ENCODE results near the gene UGT3A2.

UGT3A2 gene

DNA sequence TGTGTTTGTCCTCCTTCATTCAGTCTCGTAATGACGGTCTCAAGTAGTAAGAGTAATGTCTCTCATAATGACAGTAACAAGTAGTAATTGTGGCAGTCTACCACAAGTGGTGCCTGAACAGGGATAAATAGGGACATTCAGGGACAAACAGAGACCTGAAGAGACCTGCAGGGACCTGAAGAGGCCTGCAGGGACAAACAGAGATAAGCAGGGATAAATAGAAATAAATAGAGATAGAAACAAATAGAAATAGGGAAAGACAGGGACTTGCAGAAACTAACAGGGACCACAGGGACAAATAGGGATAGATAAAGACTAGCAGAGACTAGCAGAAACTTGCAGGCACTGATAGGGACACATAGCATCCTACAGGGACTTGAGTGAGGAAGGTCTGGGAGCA is 7.9 kb downstream of the UGT3A2 start:
- Mint-ChIP-seq H3K4me3 (no peak overlapping the region), H3K27ac (no peak overlapping the region), H3K27me3 (ENCODE audit: low read depth) (no peaks in the 10 kb centered on the region), H3K4me1 (no peaks in the 10 kb centered on the region), H3K9me3 (no peaks in the 10 kb centered on the region), H3K36me3 (ENCODE audit: low read depth) (no peaks in the 10 kb centered on the region)
- TF ChIP-seq, protein P1, sequence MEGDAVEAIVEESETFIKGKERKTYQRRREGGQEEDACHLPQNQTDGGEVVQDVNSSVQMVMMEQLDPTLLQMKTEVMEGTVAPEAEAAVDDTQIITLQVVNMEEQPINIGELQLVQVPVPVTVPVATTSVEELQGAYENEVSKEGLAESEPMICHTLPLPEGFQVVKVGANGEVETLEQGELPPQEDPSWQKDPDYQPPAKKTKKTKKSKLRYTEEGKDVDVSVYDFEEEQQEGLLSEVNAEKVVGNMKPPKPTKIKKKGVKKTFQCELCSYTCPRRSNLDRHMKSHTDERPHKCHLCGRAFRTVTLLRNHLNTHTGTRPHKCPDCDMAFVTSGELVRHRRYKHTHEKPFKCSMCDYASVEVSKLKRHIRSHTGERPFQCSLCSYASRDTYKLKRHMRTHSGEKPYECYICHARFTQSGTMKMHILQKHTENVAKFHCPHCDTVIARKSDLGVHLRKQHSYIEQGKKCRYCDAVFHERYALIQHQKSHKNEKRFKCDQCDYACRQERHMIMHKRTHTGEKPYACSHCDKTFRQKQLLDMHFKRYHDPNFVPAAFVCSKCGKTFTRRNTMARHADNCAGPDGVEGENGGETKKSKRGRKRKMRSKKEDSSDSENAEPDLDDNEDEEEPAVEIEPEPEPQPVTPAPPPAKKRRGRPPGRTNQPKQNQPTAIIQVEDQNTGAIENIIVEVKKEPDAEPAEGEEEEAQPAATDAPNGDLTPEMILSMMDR (IDR thresholded peaks at IDR 0.05; ENCODE audit: unreplicated experiment in 3 of 3): no peak

- Mint-ChIP-seq H3K4me3 (no peak overlapping the region), H3K27ac (no peak overlapping the region), H3K36me3 (ENCODE audit: low read depth) (no peaks in the 10 kb centered on the region), H3K4me1 (no peaks in the 10 kb centered on the region), H3K27me3 (ENCODE audit: low read depth) (no peaks in the 10 kb centered on the region), H3K9me3 (no peaks in the 10 kb centered on the region)
- TF ChIP-seq, protein P1 (IDR thresholded peaks at IDR 0.05; ENCODE audit: unreplicated experiment in 3 of 3): no peak
These were observed 9.3 kb downstream of the UGT3A2 start for GRCh38 chr5:36057386-36057785.

GRCh38 chr5:36056422-36056821 is 10.3 kb downstream of the UGT3A2 start:
- no peak overlapping the region for H3K27ac Mint-ChIP-seq
- no peaks in the 10 kb centered on the region for H3K27me3 Mint-ChIP-seq (ENCODE audit: low read depth)
- H3K4me1 Mint-ChIP-seq: no peaks in the 10 kb centered on the region
- no peaks in the 10 kb centered on the region for H3K36me3 Mint-ChIP-seq (ENCODE audit: low read depth)
- TF ChIP-seq, protein P1 (IDR thresholded peaks at IDR 0.05; ENCODE audit: unreplicated experiment in 3 of 3): no peak
- H3K9me3 Mint-ChIP-seq: no peaks in the 10 kb centered on the region
- no peak overlapping the region for H3K4me3 Mint-ChIP-seq

- no peaks in the 10 kb centered on the region for H3K4me1 Mint-ChIP-seq
- H3K36me3 Mint-ChIP-seq (ENCODE audit: low read depth): no peaks in the 10 kb centered on the region
- H3K27me3 Mint-ChIP-seq (ENCODE audit: low read depth): no peaks in the 10 kb centered on the region
- no peak overlapping the region for H3K27ac Mint-ChIP-seq
- TF ChIP-seq, protein P1 (IDR thresholded peaks at IDR 0.05; ENCODE audit: unreplicated experiment in 3 of 3): no peak
- H3K4me3 Mint-ChIP-seq: no peak overlapping the region
- H3K9me3 Mint-ChIP-seq: no peaks in the 10 kb centered on the region
These were observed 10.7 kb downstream of the UGT3A2 start for GRCh38 chr5:36055984-36056383.

DNA sequence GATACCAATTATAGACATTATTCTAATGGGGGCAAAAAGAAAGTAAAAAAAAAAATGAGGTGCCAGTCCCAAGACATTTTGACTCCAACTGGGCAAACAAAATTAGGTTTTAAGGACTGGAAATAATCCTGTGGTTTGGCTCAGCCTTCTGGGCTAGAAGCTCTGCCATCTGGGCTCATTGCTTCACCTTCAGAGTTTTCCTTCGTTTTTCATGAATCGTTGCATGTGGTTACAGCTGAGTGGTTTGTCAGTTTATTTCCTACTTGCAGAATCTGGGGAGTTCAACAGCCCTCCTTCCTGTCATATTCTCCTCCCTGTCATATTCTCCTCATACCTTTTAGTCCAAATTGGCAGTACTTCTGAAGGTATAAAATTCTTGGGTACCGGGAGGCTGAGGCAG is 12.0 kb downstream of the UGT3A2 start:
- Mint-ChIP-seq H3K9me3 (no peaks in the 10 kb centered on the region), H3K4me1 (no peaks in the 10 kb centered on the region), H3K36me3 (ENCODE audit: low read depth) (no peaks in the 10 kb centered on the region), H3K27ac (no peak overlapping the region), H3K4me3 (no peak overlapping the region), H3K27me3 (ENCODE audit: low read depth) (no peaks in the 10 kb centered on the region)
- TF ChIP-seq, protein P1 (IDR thresholded peaks at IDR 0.05; ENCODE audit: unreplicated experiment in 3 of 3): no peak

DNA sequence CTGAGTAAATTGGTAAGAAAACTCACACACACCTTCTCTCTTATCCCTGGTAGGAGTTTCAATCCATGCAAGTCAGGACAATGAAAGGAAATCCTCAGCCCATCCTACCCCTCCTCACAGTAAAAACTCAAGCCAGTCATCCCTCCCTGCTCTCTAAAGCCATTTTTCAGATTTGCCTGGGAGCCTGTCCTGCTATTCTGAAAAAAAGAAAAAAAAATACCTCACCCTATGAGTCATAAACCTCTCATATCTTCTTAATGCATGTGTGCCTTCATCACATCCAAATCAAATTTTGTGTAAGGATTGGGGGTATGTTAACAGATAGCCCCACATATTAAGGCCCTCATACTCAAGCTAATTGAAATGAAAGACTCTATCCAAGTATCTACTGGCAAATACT is 14.1 kb downstream of the UGT3A2 start:
- Mint-ChIP-seq H3K36me3 (ENCODE audit: low read depth) (no peaks in the 10 kb centered on the region), H3K4me1 (no peaks in the 10 kb centered on the region)

More for the DNA sequence above, 14.1 kb downstream of the UGT3A2 start:
- H3K27ac Mint-ChIP-seq: no peak overlapping the region
- no peak overlapping the region for H3K4me3 Mint-ChIP-seq
- no peaks in the 10 kb centered on the region for H3K9me3 Mint-ChIP-seq
- H3K27me3 Mint-ChIP-seq (ENCODE audit: low read depth): no peaks in the 10 kb centered on the region
- TF ChIP-seq, protein P1 (IDR thresholded peaks at IDR 0.05; ENCODE audit: unreplicated experiment in 3 of 3): no peak

All from nephron (organoid).